ENCODE data around the gene HP1BP3. TPM values are rescaled to one million over a fixed set of nuclear protein-coding genes. Genes with fewer than 3 reads are reported as not detected.

HP1BP3 gene
- total and polyA plus RNA-seq, 12 donors: 52.5 to 229 (median 178) TPM

DNA sequence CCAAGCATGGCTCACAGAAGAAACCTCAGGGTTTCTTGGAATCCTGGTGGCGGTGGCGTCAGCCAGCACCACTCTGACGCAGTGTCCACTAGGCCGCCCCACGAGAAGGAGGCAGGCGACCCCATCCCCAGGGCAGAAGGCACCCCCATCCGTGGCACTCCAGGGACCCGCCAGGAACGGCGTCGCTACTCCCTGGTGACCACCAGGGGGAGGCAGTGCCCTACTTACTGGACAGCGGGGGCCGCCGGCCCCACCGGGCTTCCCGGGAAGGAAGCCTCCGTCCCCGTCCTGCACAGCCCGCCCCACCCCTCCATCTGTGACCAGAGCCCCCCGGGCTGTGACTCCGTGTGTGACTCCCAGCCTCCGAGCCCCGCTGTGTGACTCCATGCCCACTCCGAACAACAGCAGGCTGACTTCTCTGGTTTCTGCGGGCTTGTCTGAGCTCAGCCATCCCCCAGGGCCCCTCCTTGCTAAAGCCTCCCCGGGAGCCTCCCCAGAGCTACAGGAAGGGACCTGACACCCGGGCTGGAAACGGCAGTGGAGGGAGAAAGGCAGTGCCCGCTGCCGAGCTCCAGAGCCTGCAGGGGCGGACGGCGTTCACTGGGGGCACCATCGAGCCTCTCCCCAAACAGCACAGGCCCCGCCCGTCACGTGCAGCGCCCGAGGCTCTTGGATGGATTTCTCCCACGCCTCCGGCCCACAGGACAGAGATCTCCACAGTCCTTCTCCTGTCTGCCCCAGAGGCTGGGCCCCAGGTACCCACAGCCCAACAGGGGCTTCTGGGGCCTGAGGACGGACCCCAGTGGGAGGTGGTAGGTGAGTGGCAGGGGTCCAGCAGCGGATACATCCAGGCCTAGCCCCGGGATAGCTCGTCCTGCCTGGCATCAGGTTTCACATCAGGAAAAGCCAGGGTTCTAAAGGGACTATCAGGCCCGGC, 90.4 kb downstream of the HP1BP3 start:
- Histone ChIP-seq H3K27me3 (no peaks in the 10 kb centered on the region), H3K27ac (peak overlapping the region in 4 of 5 donors; percentile 55 to 83 (median 70)), H3K36me3 (replicated peaks in 1 of 2) (no peaks in the 10 kb centered on the region), H3K9me3 (replicated peaks in 1 of 3) (no peaks in the 10 kb centered on the region), H3K4me3 (peak overlapping the region; percentile 4 to 69 (median 48)), H3K4me1 (replicated peaks in 1 of 2) (peaks cover 0 to 5% of the 10 kb centered on the region in 2 donors)
- peak; percentile 81 to 92 (median 89) for DNase-seq
- TF ChIP-seq, protein P1, sequence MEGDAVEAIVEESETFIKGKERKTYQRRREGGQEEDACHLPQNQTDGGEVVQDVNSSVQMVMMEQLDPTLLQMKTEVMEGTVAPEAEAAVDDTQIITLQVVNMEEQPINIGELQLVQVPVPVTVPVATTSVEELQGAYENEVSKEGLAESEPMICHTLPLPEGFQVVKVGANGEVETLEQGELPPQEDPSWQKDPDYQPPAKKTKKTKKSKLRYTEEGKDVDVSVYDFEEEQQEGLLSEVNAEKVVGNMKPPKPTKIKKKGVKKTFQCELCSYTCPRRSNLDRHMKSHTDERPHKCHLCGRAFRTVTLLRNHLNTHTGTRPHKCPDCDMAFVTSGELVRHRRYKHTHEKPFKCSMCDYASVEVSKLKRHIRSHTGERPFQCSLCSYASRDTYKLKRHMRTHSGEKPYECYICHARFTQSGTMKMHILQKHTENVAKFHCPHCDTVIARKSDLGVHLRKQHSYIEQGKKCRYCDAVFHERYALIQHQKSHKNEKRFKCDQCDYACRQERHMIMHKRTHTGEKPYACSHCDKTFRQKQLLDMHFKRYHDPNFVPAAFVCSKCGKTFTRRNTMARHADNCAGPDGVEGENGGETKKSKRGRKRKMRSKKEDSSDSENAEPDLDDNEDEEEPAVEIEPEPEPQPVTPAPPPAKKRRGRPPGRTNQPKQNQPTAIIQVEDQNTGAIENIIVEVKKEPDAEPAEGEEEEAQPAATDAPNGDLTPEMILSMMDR (IDR thresholded peaks at IDR 0.05): peak; percentile 79 to 99 (median 89)
- no peak for TF ChIP-seq POLR2A (IDR thresholded peaks at IDR 0.05)
- intact Hi-C loops (cut with DNase I): loop anchor here (5.0 kb wide), 1 partner anchor 496 kb away; no protein-coding TSS in a partner anchor
- WGBS, 4 donors: 1 to 13% (median 3%) methylated on average over 9 to 46 of the region's 46 CpGs

DNA sequence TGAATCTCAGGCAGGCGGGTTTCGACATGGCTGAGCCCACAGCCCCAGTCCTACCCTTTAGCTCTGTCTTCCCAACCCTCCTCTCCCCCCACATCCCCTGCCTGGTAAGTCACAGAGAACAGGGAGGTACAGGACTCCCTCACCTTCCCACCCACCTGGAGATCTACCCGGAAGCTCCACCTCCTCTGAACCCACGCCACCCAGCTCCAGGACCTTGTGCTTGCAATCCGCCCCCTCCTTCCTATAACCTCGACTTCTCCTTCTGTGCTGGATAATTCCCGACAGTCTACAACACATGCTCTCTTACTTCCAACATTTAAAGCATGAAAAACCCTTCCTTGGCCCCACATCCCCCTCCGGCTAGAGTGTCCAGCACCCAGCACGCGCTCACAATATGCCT, 91.6 kb downstream of the HP1BP3 start:
- DNase-seq: no peak
- Histone ChIP-seq H3K27ac (no peak overlapping the region), H3K4me3 (no peak overlapping the region), H3K4me1 (replicated peaks in 1 of 2) (peaks cover 0 to 5% of the 10 kb centered on the region in 2 donors), H3K27me3 (no peaks in the 10 kb centered on the region), H3K36me3 (replicated peaks in 1 of 2) (no peaks in the 10 kb centered on the region), H3K9me3 (replicated peaks in 1 of 3) (no peaks in the 10 kb centered on the region)
- TF ChIP-seq POLR2A (IDR thresholded peaks at IDR 0.05): no peak
- TF ChIP-seq, protein P1 (IDR thresholded peaks at IDR 0.05): no peak
- 77 to 83% (median 79%) methylated on average over 10 of the region's 10 CpGs for WGBS, 4 donors
- intact Hi-C loops (cut with DNase I): loop anchor here (5.0 kb wide), 1 partner anchor 497 kb away; no protein-coding TSS in a partner anchor

DNA sequence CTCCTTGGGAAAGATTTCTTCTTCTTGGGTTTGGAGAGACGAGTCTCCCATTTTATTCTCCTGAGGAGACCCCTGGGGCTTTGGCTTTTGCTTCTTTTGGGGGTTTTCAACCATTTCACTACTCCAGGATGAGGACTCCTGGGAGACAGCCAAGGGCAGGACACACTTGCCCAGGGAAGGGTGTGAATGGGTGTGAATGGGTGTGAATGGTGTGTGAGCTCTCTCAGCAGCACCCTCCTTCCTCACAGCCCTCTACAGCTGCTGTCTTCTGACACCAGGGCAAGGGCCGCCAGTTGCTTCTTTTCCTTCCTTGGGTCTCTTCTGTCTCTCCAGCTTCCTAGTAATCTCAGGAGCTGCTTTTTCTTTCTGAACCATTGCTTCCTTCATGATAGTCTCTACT, 93.5 kb downstream of the HP1BP3 start:
- no peaks in the 10 kb centered on the region for H3K36me3 ChIP-seq (replicated peaks in 1 of 2)
- intact Hi-C loops (cut with DNase I): no loop called here
- H3K4me3 ChIP-seq: no peak overlapping the region
- H3K9me3 ChIP-seq (replicated peaks in 1 of 3): no peaks in the 10 kb centered on the region
- DNase-seq: no peak
- 78 to 90% (median 83%) methylated on average over 2 of the region's 2 CpGs for WGBS, 4 donors
- peaks cover 0 to 5% of the 10 kb centered on the region in 2 donors for H3K4me1 ChIP-seq (replicated peaks in 1 of 2)
- no peaks in the 10 kb centered on the region for H3K27me3 ChIP-seq
- no peak overlapping the region for H3K27ac ChIP-seq
- TF ChIP-seq, protein P1 (IDR thresholded peaks at IDR 0.05): no peak
- TF ChIP-seq POLR2A (IDR thresholded peaks at IDR 0.05): no peak

Other genes with a start within 250 kb of the HP1BP3 start
- gene FAM43B, start 234.7 kb downstream of the HP1BP3 start, total RNA-seq: 10 to 100 TPM in 8 of 9 donors, 1 to 10 TPM in 1; 2.2 to 67.7 (median 40.0) TPM
- gene FAM43B, start 234.7 kb downstream of the HP1BP3 start, polyA plus RNA-seq: 10 to 100 TPM in 2 of 3 donors, 1 to 10 TPM in 1; 5.1 to 54.9 (median 30.4) TPM
- gene CDA, start 198.2 kb downstream of the HP1BP3 start, total RNA-seq: 1 to 10 TPM in 7 of 9 donors, under 1 TPM in 1, not detected in 1; 0.33 to 4.8 (median 3.1) TPM
- 10 to 100 TPM in 2 of 3 donors, 1 to 10 TPM in 1; 5.3 to 11.8 (median 11.5) TPM for gene CDA, start 198.2 kb downstream of the HP1BP3 start, polyA plus RNA-seq
- 100 to 1,000 TPM in 8 of 9 donors, 10 to 100 TPM in 1; 98.4 to 586 (median 305) TPM for gene PINK1, start 153.8 kb downstream of the HP1BP3 start, total RNA-seq
- gene PINK1, start 153.8 kb downstream of the HP1BP3 start, polyA plus RNA-seq: 100 to 1,000 TPM; 109 to 146 (median 118) TPM
- 100 to 1,000 TPM; 134 to 349 (median 205) TPM for gene DDOST, start 125.9 kb downstream of the HP1BP3 start, total RNA-seq
- 100 to 1,000 TPM; 123 to 221 (median 193) TPM for gene DDOST, start 125.9 kb downstream of the HP1BP3 start, polyA plus RNA-seq
- gene KIF17, start 69.3 kb downstream of the HP1BP3 start, total RNA-seq: 10 to 100 TPM; 23.6 to 66.9 (median 43.9) TPM
- 10 to 100 TPM; 10.7 to 22.9 (median 16.6) TPM for gene KIF17, start 69.3 kb downstream of the HP1BP3 start, polyA plus RNA-seq
- gene SH2D5, start 54.6 kb downstream of the HP1BP3 start, total RNA-seq: 1 to 10 TPM in 1 of 9 donors, under 1 TPM in 5, not detected in 3; 0.06 to 1.9 (median 0.49) TPM
- gene SH2D5, start 54.6 kb downstream of the HP1BP3 start, polyA plus RNA-seq: under 1 TPM; 0.07 to 0.64 (median 0.17) TPM